Endothelial cell (in vitro differentiated cells): Measurements from ENCODE around the gene MCM7. TPM values are rescaled to one million over a fixed set of nuclear protein-coding genes. Genes with fewer than 3 reads are reported as not detected.

Experiments used
- DNase-seq: peaks from one replicate; pipeline ENCODE4 v3.0.0; 2021; ENCODE audit warnings: low spot score
- H3K27ac Mint-ChIP-seq: one replicate; pipeline ENCODE4 v1.8.0; 2021; ENCODE audit warnings: mixed read lengths, inconsistent platforms; ENCODE audit not compliant: unreplicated experiment
- H3K27me3 Mint-ChIP-seq: one replicate; pipeline ENCODE4 v1.8.0; 2021; ENCODE audit warnings: mild to moderate bottlenecking, moderate library complexity, mixed read lengths, inconsistent platforms; ENCODE audit not compliant: unreplicated experiment
- H3K36me3 Mint-ChIP-seq: one replicate; pipeline ENCODE4 v1.8.0; 2021; ENCODE audit warnings: mild to moderate bottlenecking, low read depth, mixed read lengths, inconsistent platforms; ENCODE audit not compliant: unreplicated experiment
- H3K4me1 Mint-ChIP-seq: one replicate; pipeline ENCODE4 v1.8.0; 2021; ENCODE audit warnings: mild to moderate bottlenecking, mixed read lengths, inconsistent platforms; ENCODE audit not compliant: unreplicated experiment
- H3K4me3 Mint-ChIP-seq: one replicate; pipeline ENCODE4 v1.8.0; 2021; ENCODE audit warnings: mild to moderate bottlenecking, mixed read lengths, inconsistent platforms; ENCODE audit not compliant: unreplicated experiment
- H3K9me3 Mint-ChIP-seq: one replicate; pipeline ENCODE4 v1.8.0; 2021; ENCODE audit warnings: mixed read lengths, inconsistent platforms; ENCODE audit not compliant: unreplicated experiment
- total RNA-seq: library from RNA; stranded (reverse); fragmentation: NEBNext Ultra II Directional; extraction: Animal tissue kit (Norgen Biotek cat#: 25700); gene quantifications from one replicate; pipeline ENCODE4 v1.2.1, GENCODE V29; 2021; ENCODE audit not compliant: unreplicated experiment
- TF ChIP-seq, protein P1 (sequence below): fragments of 200-600 bp; sonication (generic); IDR thresholded peaks from one replicate; pipeline ENCODE4 v1.5.0; 2021; ENCODE audit warnings: antibody characterized with exemption; ENCODE audit not compliant: unreplicated experiment

MCM7 gene
- total RNA-seq, 1 donor from 2014 or later = 119 TPM

DNA sequence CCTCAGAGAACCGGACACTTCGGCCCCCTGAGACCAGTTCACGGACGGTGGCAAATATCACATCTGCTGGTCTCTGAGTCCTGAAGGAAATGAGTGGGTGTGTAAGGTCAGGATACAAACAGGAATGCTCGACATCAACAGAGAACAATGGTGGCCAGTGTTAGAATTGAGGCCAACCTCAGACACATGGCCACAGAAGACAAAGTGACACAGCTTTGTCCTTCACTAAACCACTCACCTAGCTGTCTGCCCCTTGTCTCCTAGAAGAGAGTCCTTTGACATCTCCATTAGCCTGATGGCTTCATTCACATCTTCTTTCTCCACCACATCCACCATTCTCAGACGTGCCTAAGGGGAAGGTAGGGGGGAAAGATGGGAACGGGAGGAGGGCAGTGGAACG is 8.1 kb downstream of the MCM7 start:
- TF ChIP-seq, protein P1, sequence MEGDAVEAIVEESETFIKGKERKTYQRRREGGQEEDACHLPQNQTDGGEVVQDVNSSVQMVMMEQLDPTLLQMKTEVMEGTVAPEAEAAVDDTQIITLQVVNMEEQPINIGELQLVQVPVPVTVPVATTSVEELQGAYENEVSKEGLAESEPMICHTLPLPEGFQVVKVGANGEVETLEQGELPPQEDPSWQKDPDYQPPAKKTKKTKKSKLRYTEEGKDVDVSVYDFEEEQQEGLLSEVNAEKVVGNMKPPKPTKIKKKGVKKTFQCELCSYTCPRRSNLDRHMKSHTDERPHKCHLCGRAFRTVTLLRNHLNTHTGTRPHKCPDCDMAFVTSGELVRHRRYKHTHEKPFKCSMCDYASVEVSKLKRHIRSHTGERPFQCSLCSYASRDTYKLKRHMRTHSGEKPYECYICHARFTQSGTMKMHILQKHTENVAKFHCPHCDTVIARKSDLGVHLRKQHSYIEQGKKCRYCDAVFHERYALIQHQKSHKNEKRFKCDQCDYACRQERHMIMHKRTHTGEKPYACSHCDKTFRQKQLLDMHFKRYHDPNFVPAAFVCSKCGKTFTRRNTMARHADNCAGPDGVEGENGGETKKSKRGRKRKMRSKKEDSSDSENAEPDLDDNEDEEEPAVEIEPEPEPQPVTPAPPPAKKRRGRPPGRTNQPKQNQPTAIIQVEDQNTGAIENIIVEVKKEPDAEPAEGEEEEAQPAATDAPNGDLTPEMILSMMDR = no peak
- DNase-seq = no peak
- Mint-ChIP-seq H3K4me3 (peak overlapping the region; percentile 82), H3K27me3 (peaks cover 30% of the 10 kb centered on the region), H3K4me1 (peaks cover 58% of the 10 kb centered on the region), H3K9me3 (no peaks in the 10 kb centered on the region), H3K36me3 (peaks cover 62% of the 10 kb centered on the region), H3K27ac (peak overlapping the region; percentile 72)

DNA sequence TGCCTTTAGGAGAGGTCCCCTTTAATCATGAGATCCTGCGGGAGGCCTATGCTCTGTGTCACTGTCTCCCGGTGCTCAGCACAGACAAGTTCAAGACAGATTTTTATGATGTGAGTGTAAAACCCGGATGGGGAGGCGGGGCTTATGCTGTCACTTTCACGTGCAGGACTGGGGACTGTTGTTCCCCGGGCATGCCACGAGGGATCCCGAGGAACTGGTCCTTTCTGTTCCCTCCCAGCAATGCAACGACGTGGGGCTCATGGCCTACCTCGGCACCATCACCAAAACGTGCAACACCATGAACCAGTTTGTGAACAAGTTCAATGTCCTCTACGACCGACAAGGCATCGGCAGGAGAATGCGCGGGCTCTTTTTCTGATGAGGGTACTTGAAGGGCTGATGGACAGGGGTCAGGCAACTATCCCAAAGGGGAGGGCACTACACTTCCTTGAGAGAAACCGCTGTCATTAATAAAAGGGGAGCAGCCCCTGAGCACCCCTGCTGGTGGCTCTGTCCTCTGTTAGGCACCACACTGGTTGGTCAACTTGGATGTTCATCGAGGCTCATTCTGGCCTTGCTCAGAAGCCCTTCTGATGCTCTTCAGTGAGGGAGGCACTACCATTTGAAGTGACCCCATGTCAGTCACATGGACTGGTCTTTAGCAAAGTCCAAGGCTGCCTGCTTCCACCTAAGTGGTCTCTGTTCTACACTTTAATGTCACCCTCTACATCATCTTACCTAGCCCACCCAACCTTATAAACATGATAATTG is 9.6 kb downstream of the MCM7 start:
- H3K4me3 Mint-ChIP-seq = peak overlapping the region; percentile 53
- peaks cover 51% of the 10 kb centered on the region for H3K36me3 Mint-ChIP-seq
- peak overlapping the region; percentile 75 for H3K27ac Mint-ChIP-seq

DNA sequence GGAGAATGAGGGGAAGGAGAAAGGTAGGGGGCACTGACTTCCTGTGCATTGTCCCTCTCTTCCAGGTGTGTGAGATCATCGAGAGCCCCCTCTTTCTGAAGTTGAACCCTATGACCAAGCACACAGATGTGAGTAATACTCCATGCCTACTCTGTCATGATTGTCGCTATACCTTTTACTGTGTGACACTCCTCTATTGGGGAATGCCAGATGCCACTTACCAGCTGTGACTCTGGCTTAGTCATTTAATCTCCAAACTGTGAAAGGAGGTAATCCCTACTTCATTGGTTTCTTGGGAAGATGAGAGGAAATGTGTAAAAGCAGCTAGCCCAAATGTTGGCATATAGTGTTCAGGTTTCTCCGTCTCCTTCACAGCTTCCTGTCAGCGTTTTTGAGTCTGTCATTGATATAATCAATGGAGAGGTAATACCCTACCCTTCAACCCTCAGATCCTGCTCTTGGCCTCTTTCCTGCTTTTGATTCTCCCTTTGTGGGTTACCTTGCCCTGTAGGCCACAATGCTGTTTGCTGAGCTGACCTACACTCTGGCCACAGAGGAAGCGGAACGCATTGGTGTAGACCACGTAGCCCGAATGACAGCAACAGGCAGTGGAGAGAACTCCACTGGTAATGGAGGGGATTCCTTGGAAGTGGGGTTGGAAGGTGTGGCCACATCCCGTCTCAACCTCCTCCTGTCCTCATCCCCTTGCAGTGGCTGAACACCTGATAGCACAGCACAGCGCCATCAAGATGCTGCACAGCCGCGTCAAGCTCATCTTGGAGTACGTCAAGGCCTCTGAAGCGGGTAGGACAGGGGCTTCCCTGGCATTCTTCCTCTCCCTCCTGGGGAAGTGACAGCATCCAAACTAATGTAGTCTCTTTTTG is 10.4 kb downstream of the MCM7 start:
- TF ChIP-seq, protein P1 = no peak
- Mint-ChIP-seq H3K36me3 (peaks cover 48% of the 10 kb centered on the region), H3K9me3 (no peaks in the 10 kb centered on the region), H3K4me1 (peaks cover 52% of the 10 kb centered on the region), H3K4me3 (peak overlapping the region; percentile 67), H3K27me3 (peaks cover 18% of the 10 kb centered on the region), H3K27ac (peak overlapping the region; percentile 74)
- no peak for DNase-seq

More for the DNA sequence above, 9.6 kb downstream of the MCM7 start:
- Mint-ChIP-seq H3K9me3 (no peaks in the 10 kb centered on the region), H3K27me3 (peaks cover 24% of the 10 kb centered on the region), H3K4me1 (peaks cover 54% of the 10 kb centered on the region)
- TF ChIP-seq, protein P1 = no peak
- DNase-seq = no peak

DNA sequence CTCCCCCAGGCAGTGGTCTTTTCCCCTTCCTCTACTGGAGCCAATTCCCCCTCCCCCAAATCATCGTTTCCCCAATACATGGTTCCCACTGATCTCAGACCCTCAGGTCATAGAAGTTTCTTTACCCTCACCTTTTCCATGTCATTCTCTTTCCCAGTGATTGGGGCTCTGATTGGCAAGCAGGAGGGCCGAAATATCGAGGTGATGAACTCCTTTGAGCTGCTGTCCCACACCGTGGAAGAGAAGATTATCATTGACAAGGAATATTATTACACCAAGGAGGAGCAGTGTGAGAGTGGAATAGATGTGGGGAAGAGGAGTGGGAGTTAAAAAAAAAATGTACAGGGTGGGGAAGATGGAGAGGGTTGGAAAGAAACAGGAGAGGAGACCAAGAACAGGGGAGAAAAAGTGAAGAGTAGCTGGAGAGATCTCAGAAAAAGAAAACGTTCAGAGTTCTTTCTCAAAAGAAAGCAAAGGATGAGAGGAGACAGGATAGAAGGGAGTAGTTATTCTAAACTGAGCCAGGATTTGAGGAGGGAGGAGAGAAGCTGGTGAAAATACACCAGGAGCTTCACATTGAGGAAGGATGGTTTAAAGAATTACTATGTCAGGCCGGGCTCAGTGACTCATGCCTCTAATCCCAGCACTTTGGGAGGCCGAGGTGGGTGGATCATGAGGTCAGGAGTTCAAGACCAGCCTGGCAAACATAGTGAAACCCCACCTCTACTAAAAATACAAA is 11.6 kb downstream of the MCM7 start:
- Mint-ChIP-seq H3K9me3 (no peaks in the 10 kb centered on the region), H3K4me1 (peaks cover 43% of the 10 kb centered on the region), H3K27ac (peak overlapping the region; percentile 91), H3K27me3 (peaks cover 14% of the 10 kb centered on the region), H3K36me3 (peaks cover 40% of the 10 kb centered on the region), H3K4me3 (peak overlapping the region; percentile 96)
- TF ChIP-seq, protein P1 = no peak
- no peak for DNase-seq
